ENCODE data around the gene PLA2G2C.

DNA sequence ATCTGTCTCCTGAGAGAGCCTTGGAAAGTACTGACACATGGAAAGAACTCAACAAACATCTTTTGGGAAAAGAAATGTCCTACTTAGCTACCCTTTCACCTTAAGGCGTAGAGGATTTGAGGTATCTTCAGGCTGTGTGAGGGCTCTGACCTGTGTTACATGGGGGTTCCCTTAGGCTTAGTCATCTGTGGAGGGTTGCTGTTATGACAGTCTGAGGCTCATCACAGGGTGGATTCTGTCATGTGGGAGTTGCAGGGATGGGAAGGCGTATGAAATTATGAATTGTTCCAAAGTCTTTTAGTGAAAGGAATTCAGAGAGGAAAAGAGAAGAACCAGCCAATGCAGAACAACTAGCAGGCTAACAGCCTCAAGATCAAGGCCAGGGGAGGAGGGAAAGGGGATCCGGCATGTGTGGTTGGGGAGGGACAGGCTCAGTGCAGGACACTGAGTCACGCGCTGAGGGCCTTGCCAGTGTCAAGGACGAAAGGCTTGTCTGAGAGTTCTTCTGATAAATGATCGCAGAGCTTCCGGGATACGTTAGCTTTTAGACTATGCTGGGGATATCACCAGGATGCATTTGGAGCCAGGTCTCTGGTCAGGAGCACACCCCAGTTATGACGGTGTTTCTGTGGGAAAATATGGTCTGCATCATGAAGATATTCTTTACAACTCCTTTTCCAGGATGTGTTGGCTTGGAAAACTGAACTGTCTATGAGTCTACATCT lies 24.6 kb upstream of the PLA2G2C start:
- TF ChIP-seq, protein P1, sequence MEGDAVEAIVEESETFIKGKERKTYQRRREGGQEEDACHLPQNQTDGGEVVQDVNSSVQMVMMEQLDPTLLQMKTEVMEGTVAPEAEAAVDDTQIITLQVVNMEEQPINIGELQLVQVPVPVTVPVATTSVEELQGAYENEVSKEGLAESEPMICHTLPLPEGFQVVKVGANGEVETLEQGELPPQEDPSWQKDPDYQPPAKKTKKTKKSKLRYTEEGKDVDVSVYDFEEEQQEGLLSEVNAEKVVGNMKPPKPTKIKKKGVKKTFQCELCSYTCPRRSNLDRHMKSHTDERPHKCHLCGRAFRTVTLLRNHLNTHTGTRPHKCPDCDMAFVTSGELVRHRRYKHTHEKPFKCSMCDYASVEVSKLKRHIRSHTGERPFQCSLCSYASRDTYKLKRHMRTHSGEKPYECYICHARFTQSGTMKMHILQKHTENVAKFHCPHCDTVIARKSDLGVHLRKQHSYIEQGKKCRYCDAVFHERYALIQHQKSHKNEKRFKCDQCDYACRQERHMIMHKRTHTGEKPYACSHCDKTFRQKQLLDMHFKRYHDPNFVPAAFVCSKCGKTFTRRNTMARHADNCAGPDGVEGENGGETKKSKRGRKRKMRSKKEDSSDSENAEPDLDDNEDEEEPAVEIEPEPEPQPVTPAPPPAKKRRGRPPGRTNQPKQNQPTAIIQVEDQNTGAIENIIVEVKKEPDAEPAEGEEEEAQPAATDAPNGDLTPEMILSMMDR (IDR thresholded peaks at IDR 0.05; ENCODE audit: low read length), result no peak
- no peak for TF ChIP-seq EZH2 (optimal IDR thresholded peaks at IDR 0.05; ENCODE audit: low read depth, low read length)
